KMS-11 (cell line): ENCODE results near the gene MRPL23.

Experiments
- H2AFZ ChIP-seq: fragments of 200-600 bp; sonication (generic); 2 replicates; pipeline ENCODE4 v1.6.1; 2016; ENCODE audit warnings: antibody characterized with exemption, mixed run types, low read depth
- H3K27ac ChIP-seq: fragments of 200-600 bp; sonication (generic); 2 replicates; pipeline ENCODE4 v1.6.1; 2016; ENCODE audit warnings: mild to moderate bottlenecking, mixed run types
- H3K27me3 ChIP-seq: fragments of 200-600 bp; sonication (generic); 2 replicates; pipeline ENCODE4 v1.6.1; 2017; ENCODE audit warnings: mild to moderate bottlenecking, low read depth, mixed run types, moderate library complexity; ENCODE audit not compliant: insufficient read depth
- H3K36me3 ChIP-seq: fragments of 200-600 bp; sonication (generic); 2 replicates; pipeline ENCODE4 v1.6.1; 2017; ENCODE audit warnings: mild to moderate bottlenecking, mixed run types; ENCODE audit not compliant: insufficient read depth
- H3K4me1 ChIP-seq: fragments of 200-600 bp; sonication (generic); 2 replicates; pipeline ENCODE4 v1.6.1; 2016; ENCODE audit warnings: mild to moderate bottlenecking, low read depth, mixed run types; ENCODE audit not compliant: poor library complexity, severe bottlenecking
- H3K4me2 ChIP-seq: fragments of 200-600 bp; sonication (generic); 2 replicates; pipeline ENCODE4 v1.7.0; 2016; ENCODE audit warnings: mild to moderate bottlenecking, mixed run types
- H3K4me3 ChIP-seq: fragments of 200-600 bp; sonication (generic); IDR thresholded peaks from 2 replicates; pipeline ENCODE4 v1.6.1; 2017; ENCODE audit warnings: low read depth, low read length, mixed read lengths; ENCODE audit not compliant: insufficient read depth
- H3K79me2 ChIP-seq: fragments of 200-600 bp; sonication (generic); 2 replicates; pipeline ENCODE4 v1.6.1; 2016; ENCODE audit warnings: low read depth, mixed run types; ENCODE audit not compliant: insufficient read depth
- H3K9ac ChIP-seq: fragments of 200-600 bp; sonication (generic); 2 replicates; pipeline ENCODE4 v1.6.1; 2016; ENCODE audit warnings: mild to moderate bottlenecking, mixed run types
- H4K20me1 ChIP-seq: fragments of 200-600 bp; sonication (generic); 2 replicates; pipeline ENCODE4 v1.6.1; 2016; ENCODE audit warnings: mild to moderate bottlenecking, mixed run types; ENCODE audit not compliant: insufficient read depth
- TF ChIP-seq, protein P1 (sequence below): fragments of 200-600 bp; sonication (generic); conservative IDR thresholded peaks from 2 replicates; pipeline ENCODE4 v1.6.1; 2017; ENCODE audit warnings: low read depth, mild to moderate bottlenecking, antibody characterized with exemption, low read length, moderate library complexity, mixed read lengths

The MRPL23 gene

DNA sequence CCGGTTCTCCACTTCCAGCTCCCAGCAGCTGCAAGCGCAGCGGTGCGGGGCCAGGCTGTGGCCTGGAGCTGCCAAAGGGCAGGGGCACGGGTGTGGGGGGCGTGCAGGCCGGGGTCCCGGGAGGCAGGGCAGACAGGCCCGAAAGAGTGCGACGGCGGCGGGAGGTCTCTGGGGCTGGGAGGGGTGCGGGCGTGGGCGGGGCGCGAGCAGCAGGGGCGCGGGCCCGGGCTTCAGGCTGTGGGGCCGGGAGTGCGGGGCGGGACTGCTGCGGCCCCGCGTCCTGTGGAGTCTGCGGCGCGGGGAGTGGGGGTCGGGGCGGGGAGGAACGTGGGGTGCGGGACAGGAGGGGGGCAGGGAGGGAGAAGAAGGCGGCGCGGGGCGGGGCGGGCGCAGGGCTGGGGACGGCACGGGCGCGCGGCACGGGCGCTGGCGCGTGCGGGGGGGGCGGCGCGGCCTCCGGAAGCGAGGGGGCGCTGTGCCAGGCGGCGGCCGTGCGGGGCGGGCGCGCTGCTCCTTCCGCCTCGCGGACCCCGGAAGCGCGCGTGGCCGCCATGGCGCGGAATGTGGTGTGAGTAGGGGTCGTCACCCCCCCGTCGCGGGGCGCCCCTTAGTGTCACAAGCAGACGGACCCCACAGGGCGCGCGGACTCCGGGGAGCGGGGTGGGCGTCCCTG lies at the start of gene MRPL23:
MRPL23 (plus strand) TSS at position 521 of the 673 bp plus-strand sequence; CDS start at position 552, 31 bp downstream.
- Histone ChIP-seq H2AFZ (no peak within 1 kb of the TSS), H3K9ac (no peak within 1 kb of the TSS), H3K4me1 (peaks cover 11% of the 10 kb centered on the region), H3K27me3 (peaks cover 7% of the 10 kb centered on the region; the same call in 1 of the 2 replicates), H3K4me2 (no peak within 1 kb of the TSS), H3K4me3 (no peak within 1 kb of the TSS), H3K36me3 (no peaks in the 10 kb centered on the region), H3K27ac (no peak within 1 kb of the TSS), H4K20me1 (no peaks in the 10 kb centered on the region), H3K79me2 (no peaks in the 10 kb centered on the region)
- TF ChIP-seq, protein P1, sequence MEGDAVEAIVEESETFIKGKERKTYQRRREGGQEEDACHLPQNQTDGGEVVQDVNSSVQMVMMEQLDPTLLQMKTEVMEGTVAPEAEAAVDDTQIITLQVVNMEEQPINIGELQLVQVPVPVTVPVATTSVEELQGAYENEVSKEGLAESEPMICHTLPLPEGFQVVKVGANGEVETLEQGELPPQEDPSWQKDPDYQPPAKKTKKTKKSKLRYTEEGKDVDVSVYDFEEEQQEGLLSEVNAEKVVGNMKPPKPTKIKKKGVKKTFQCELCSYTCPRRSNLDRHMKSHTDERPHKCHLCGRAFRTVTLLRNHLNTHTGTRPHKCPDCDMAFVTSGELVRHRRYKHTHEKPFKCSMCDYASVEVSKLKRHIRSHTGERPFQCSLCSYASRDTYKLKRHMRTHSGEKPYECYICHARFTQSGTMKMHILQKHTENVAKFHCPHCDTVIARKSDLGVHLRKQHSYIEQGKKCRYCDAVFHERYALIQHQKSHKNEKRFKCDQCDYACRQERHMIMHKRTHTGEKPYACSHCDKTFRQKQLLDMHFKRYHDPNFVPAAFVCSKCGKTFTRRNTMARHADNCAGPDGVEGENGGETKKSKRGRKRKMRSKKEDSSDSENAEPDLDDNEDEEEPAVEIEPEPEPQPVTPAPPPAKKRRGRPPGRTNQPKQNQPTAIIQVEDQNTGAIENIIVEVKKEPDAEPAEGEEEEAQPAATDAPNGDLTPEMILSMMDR = no peak

DNA sequence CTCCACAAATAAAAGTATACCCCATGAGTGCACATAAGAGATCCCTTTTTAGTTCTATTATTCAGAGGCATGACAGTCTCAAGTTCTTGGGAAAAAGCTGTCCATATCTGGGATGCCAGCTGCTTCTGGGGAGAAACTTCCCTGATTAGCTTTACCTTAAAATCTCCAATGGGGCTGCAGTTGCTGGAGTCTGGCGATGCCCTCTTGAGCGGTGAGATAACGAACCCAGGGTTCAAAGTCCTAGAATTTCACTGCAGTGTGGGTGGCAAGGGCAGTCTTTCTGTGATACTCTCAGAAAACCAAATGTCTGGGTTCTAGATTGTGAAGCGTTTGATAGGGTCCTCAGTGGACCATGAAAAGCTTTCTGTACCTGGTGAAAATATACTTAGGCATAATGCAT lies 48.0 kb upstream of the MRPL23 start:
- H3K4me1 ChIP-seq = no peaks in the 10 kb centered on the region
- H3K27ac ChIP-seq = no peak overlapping the region
- no peak overlapping the region for H2AFZ ChIP-seq
- H3K4me2 ChIP-seq = no peak overlapping the region
- H3K9ac ChIP-seq = no peak overlapping the region
- H3K4me3 ChIP-seq = no peak overlapping the region
- H4K20me1 ChIP-seq = no peaks in the 10 kb centered on the region
- peaks cover 97% of the 10 kb centered on the region for H3K27me3 ChIP-seq
- no peaks in the 10 kb centered on the region for H3K79me2 ChIP-seq
- TF ChIP-seq, protein P1 = no peak
- no peaks in the 10 kb centered on the region for H3K36me3 ChIP-seq

DNA sequence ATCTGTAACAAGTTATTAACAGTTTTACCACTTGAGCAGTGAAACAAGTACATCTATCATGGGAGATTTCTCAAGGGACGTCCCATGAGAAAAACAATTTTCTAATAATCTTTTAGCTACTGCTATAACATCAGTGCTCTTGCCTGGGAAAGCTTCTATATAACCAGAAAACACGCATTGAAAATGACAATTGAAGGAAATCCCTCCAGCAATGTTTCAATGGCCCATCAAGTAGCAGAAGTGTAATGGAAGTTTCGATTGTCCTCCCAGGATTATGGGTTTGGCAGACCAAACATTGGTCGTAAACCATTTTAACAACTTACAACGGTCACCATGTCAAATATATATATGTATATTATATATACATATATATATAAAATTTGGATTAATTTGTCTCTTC lies 47.4 kb upstream of the MRPL23 start:
- H3K27ac ChIP-seq = no peak overlapping the region
- H3K9ac ChIP-seq = no peak overlapping the region
- H4K20me1 ChIP-seq = no peaks in the 10 kb centered on the region
- no peak overlapping the region for H3K4me2 ChIP-seq
- no peaks in the 10 kb centered on the region for H3K4me1 ChIP-seq
- H3K4me3 ChIP-seq = no peak overlapping the region
- no peak overlapping the region for H2AFZ ChIP-seq
- H3K79me2 ChIP-seq = no peaks in the 10 kb centered on the region
- peaks cover 100% of the 10 kb centered on the region for H3K27me3 ChIP-seq
- H3K36me3 ChIP-seq = no peaks in the 10 kb centered on the region
- TF ChIP-seq, protein P1 = no peak

DNA sequence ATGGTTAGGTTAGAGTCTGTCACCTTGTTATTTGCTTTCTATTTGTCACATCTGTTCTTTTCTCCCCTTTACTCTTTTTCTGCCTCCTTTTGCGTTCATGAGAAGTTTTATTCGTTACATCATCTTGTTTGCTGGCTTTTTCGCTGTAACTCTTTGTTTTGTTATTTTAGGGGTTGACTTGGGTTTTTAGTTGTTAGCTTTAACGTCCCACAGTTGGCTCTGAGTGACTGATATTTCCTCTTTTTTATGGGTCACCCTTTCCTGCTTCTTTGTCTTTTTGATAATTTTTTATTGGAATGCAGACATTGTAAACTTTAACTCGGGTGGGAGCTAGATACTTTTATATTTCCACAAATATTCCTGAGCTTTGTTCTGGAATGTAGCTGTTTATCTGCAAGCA lies 41.0 kb upstream of the MRPL23 start:
- TF ChIP-seq, protein P1 = no peak
- H3K36me3 ChIP-seq = no peaks in the 10 kb centered on the region
- no peaks in the 10 kb centered on the region for H3K4me1 ChIP-seq
- peaks cover 99% of the 10 kb centered on the region for H3K27me3 ChIP-seq
- H3K4me3 ChIP-seq = no peak overlapping the region
- H4K20me1 ChIP-seq = no peaks in the 10 kb centered on the region
- no peak overlapping the region for H3K4me2 ChIP-seq
- H2AFZ ChIP-seq = no peak overlapping the region
- H3K27ac ChIP-seq = no peak overlapping the region
- H3K9ac ChIP-seq = no peak overlapping the region
- no peaks in the 10 kb centered on the region for H3K79me2 ChIP-seq
